Measurements from ENCODE around the gene TUBB3.

- TF ChIP-seq CTCF (IDR thresholded peaks at IDR 0.05; ENCODE audit: insufficient read depth, low read depth, low read length): no peak
- no peak for TF ChIP-seq EZH2 (IDR thresholded peaks at IDR 0.05; ENCODE audit: insufficient read depth, low read length)
Measured at GRCh38 chr16:89966756-89967155, 43.6 kb downstream of the TUBB3 start.
